CD4-positive, alpha-beta memory T cell (primary cell): ENCODE data around the gene BCAR3. TPM values are rescaled to one million over a fixed set of nuclear protein-coding genes. Genes with fewer than 3 reads are reported as not detected.
A peak's percentile ranks its signal among the peaks of the same experiment; 100 is the strongest.

ENCODE experiments used
- CTCF ChIA-PET: fragments of 350-600 bp; sonication (Branson Sonifier 250); formaldehyde crosslinking; loops from one replicate; lab custom pipeline; 2021; ENCODE audit warnings: inconsistent platforms; ENCODE audit not compliant: partially characterized antibody; lab: Charles Lee
- POLR2A ChIA-PET: fragments of 350-600 bp; sonication (Branson Sonifier 250); formaldehyde crosslinking; loops from one replicate; lab custom pipeline; 2021; ENCODE audit not compliant: partially characterized antibody; lab: Charles Lee
- DNase-seq, 5 donors: peaks; one replicate each; pipeline versions ENCODE4 v3.0.0 to v3.0.0-alpha.2; 2020 to 2022; ENCODE audit warnings: mixed read lengths in 1 of 5
- H3K27ac ChIP-seq: one replicate; pipeline ENCODE4 v1.7.0; 2013; ENCODE audit warnings: low read depth, low read length
- H3K27me3 ChIP-seq: 2 replicates; pipeline ENCODE4 v1.7.0; 2013; ENCODE audit warnings: mild to moderate bottlenecking, low read length, moderate library complexity; ENCODE audit not compliant: insufficient read depth
- H3K36me3 ChIP-seq: 2 replicates; pipeline ENCODE4 v1.7.0; 2013; ENCODE audit warnings: mild to moderate bottlenecking, low read length, moderate library complexity; ENCODE audit not compliant: insufficient read depth
- H3K4me1 ChIP-seq: 2 replicates; pipeline ENCODE4 v1.7.0; 2013; ENCODE audit warnings: mild to moderate bottlenecking, low read length, moderate library complexity; ENCODE audit not compliant: insufficient read depth
- H3K4me3 ChIP-seq, 2 donors: one replicate each; pipeline ENCODE4 v1.7.0; 2013; ENCODE audit warnings: low read length in 2 of 2, mild to moderate bottlenecking in 1 of 2
- H3K9me3 ChIP-seq, 2 donors: one replicate each; pipeline ENCODE4 v1.7.0; 2013; ENCODE audit warnings: low read length in 2 of 2, control low read depth in 1 of 2; ENCODE audit not compliant: control insufficient read depth in 1 of 2
- H3K27ac Mint-ChIP-seq, 7 donors: one replicate each; pipeline ENCODE4 v1.8.0; 2020 to 2021; ENCODE audit warnings: mixed read lengths in 7 of 7, mild to moderate bottlenecking in 6 of 7, inconsistent platforms in 3 of 7, moderate library complexity in 3 of 7
- H3K27me3 Mint-ChIP-seq, 2 donors: one replicate each; pipeline ENCODE4 v1.8.0; 2020 to 2021; ENCODE audit warnings: mixed read lengths in 2 of 2
- H3K36me3 Mint-ChIP-seq, 2 donors: one replicate each; pipeline ENCODE4 v1.8.0; 2020 to 2021; ENCODE audit warnings: mixed read lengths in 2 of 2, inconsistent platforms in 1 of 2, mild to moderate bottlenecking in 1 of 2
- H3K4me1 Mint-ChIP-seq, 4 donors: one replicate each; pipeline ENCODE4 v1.8.0; 2020 to 2021; ENCODE audit warnings: mixed read lengths in 4 of 4, mild to moderate bottlenecking in 1 of 4
- H3K4me3 Mint-ChIP-seq, 8 donors: one replicate each; pipeline ENCODE4 v1.8.0; 2020 to 2021; ENCODE audit warnings: mixed read lengths in 8 of 8, mild to moderate bottlenecking in 7 of 8, moderate library complexity in 6 of 8, inconsistent platforms in 3 of 8
- H3K9me3 Mint-ChIP-seq, 8 donors: one replicate each; pipeline ENCODE4 v1.8.0; 2020 to 2021; ENCODE audit warnings: mixed read lengths in 8 of 8, mild to moderate bottlenecking in 5 of 8, inconsistent platforms in 3 of 8, moderate library complexity in 1 of 8
- intact Hi-C: fragments of 100-400 bp; cut with micrococcal nuclease; formaldehyde crosslinking; loops from one replicate; pipeline ENCODE4 v1.15.1; 2023
- polyA plus RNA-seq, 2 donors: library from polyadenylated mRNA; unstranded; fragments of 300-500 nt; fragmentation: Illumina TruSeq; gene quantifications; one replicate each; pipeline ENCODE4 v1.2.3, GENCODE V29; 2021
- total RNA-seq, 2 experiments: library from RNA; stranded (reverse); gene quantifications; one replicate each; pipeline ENCODE4 v1.2.3, GENCODE V29; 2021

The BCAR3 gene
- total and polyA plus RNA-seq, 4 experiments from 2014 or later = 0.39 to 1.2 (median 0.76) TPM

- ChIA-PET POLR2A (no interaction called here), CTCF (no interaction called here)
- Mint-ChIP-seq H3K9me3 (peaks cover 0 to 16% (median 6%) of the 10 kb centered on the region in 8 donors), H3K36me3 (no peaks in the 10 kb centered on the region), H3K4me1 (peaks cover 18 to 36% (median 26%) of the 10 kb centered on the region in 4 donors), H3K4me3 (no peak overlapping the region), H3K27ac (no peak overlapping the region), H3K27me3 (peaks cover 0 to 2% of the 10 kb centered on the region in 2 donors)
- Histone ChIP-seq H3K27ac (no peak overlapping the region), H3K36me3 (no peaks in the 10 kb centered on the region), H3K9me3 (no peaks in the 10 kb centered on the region), H3K27me3 (no peaks in the 10 kb centered on the region), H3K4me1 (peaks cover 26% of the 10 kb centered on the region), H3K4me3 (no peak overlapping the region)
- no peak for DNase-seq
- intact Hi-C loops = no loop called here
Observed at GRCh38 chr1:93714356-93714755, 32.7 kb upstream of the BCAR3 start.

DNA sequence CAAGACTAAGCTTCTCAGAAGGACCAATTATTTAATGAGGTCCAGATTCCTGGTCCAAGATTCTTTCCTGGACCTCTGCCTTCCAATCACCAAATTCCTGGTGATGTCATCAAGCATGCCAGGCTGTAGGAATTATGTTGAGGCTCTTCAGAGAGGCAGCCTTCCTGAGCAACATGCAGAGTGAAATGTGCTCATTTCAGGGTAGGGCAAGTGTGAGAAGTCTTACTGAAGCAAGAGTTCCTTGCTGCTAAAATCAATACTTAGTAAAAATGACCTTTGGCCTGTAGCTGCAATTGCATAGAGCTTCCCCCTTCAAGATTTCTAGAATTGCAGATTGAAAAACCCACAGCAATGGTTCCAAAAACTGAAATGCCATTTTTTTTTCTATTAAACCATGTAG, 31.7 kb upstream of the BCAR3 start:
- Mint-ChIP-seq H3K36me3 (no peaks in the 10 kb centered on the region), H3K4me3 (peak overlapping the region in 1 of 8 donors; percentile 8), H3K27ac (no peak overlapping the region), H3K9me3 (peaks cover 0 to 16% (median 6%) of the 10 kb centered on the region in 8 donors), H3K27me3 (peaks cover 0 to 2% of the 10 kb centered on the region in 2 donors), H3K4me1 (peaks cover 20 to 46% (median 35%) of the 10 kb centered on the region in 4 donors)
- Histone ChIP-seq H3K27ac (no peak overlapping the region), H3K4me3 (no peak overlapping the region), H3K9me3 (no peaks in the 10 kb centered on the region), H3K4me1 (peaks cover 36% of the 10 kb centered on the region), H3K36me3 (no peaks in the 10 kb centered on the region), H3K27me3 (no peaks in the 10 kb centered on the region)
- intact Hi-C loops = no loop called here
- DNase-seq = no peak
- ChIA-PET CTCF (interaction anchor here (1.8 kb wide), 1 partner anchor 84 kb away, joined by 3 read pairs; no protein-coding TSS in a partner anchor), POLR2A (no interaction called here)

- no peak overlapping the region for H3K4me3 ChIP-seq
- H3K4me1 Mint-ChIP-seq = peaks cover 23 to 52% (median 38%) of the 10 kb centered on the region in 4 donors
- H3K36me3 ChIP-seq = no peaks in the 10 kb centered on the region
- H3K27me3 Mint-ChIP-seq = peaks cover 0 to 2% of the 10 kb centered on the region in 2 donors
- intact Hi-C loops = no loop called here
- no peak overlapping the region for H3K27ac ChIP-seq
- ChIA-PET CTCF (interaction anchor here (1.8 kb wide), 1 partner anchor 83 kb away, joined by 3 read pairs; no protein-coding TSS in a partner anchor), POLR2A (no interaction called here)
- DNase-seq = no peak
- H3K4me1 ChIP-seq = peaks cover 41% of the 10 kb centered on the region
- H3K9me3 ChIP-seq = no peaks in the 10 kb centered on the region
- H3K27ac Mint-ChIP-seq = peak overlapping the region in 3 of 7 donors; percentile 0 to 14 (median 9)
- H3K27me3 ChIP-seq = no peaks in the 10 kb centered on the region
- no peaks in the 10 kb centered on the region for H3K36me3 Mint-ChIP-seq
- H3K4me3 Mint-ChIP-seq = peak overlapping the region in 5 of 8 donors; percentile 1 to 54 (median 8)
- peaks cover 0 to 13% (median 6%) of the 10 kb centered on the region in 8 donors for H3K9me3 Mint-ChIP-seq
Observed at GRCh38 chr1:93712741-93713140, 31.1 kb upstream of the BCAR3 start.

GRCh38 chr1:93710499-93711453, 29.1 kb upstream of the BCAR3 start:
- Histone ChIP-seq H3K27me3 (no peaks in the 10 kb centered on the region), H3K27ac (no peak overlapping the region), H3K36me3 (no peaks in the 10 kb centered on the region), H3K9me3 (no peaks in the 10 kb centered on the region), H3K4me1 (peaks cover 37% of the 10 kb centered on the region), H3K4me3 (no peak overlapping the region)
- Mint-ChIP-seq H3K9me3 (peaks cover 0 to 1% (median 0%) of the 10 kb centered on the region in 8 donors), H3K27me3 (peaks cover 0 to 2% of the 10 kb centered on the region in 2 donors), H3K4me3 (no peak overlapping the region), H3K36me3 (no peaks in the 10 kb centered on the region), H3K4me1 (peaks cover 23 to 45% (median 38%) of the 10 kb centered on the region in 4 donors), H3K27ac (no peak overlapping the region)
- no peak for DNase-seq
- POLR2A ChIA-PET = no interaction called here
- intact Hi-C loops = no loop called here
- CTCF ChIA-PET = no interaction called here

DNA sequence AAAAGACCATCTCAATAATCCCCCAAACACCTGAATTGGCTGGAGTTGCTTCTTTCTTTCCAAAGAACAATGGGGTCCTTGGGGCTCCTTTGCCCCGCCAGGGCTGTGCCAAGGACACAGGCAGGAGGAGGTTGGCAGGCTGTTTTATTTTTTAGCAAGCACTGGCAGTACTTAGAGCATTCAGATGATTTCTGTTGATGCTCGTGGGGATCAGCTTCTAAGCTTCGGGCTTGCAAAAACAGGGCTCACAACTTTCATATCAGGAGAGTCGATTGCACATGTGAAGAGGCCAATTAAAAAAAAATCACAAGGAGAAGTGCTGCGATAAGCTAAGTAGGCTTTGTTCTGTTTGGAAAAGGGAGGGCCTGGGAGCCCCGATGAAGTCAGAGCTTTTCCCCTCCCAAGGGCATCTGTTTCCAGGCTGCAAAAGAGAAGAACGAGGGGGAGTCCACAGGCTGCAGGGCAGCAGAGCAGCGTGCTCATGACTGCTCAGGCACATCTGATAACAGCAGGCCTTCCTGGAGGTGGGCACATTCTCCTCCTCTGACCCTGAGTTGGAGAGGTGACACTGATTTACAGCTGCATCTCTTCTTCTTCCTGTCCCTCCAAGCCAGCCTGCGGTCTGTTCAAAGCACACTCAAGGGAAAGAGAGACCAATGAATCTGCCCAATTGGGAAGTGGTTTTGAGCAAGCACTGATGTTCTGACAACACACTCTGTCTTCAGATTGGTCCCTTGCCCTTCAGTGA, 27.3 kb upstream of the BCAR3 start:
- H3K27ac ChIP-seq = no peak overlapping the region
- peaks cover 18 to 34% (median 30%) of the 10 kb centered on the region in 4 donors for H3K4me1 Mint-ChIP-seq
- no peaks in the 10 kb centered on the region for H3K9me3 ChIP-seq
- no peak overlapping the region for H3K4me3 ChIP-seq
- intact Hi-C loops = no loop called here
- H3K27ac Mint-ChIP-seq = no peak overlapping the region
- peak overlapping the region in 3 of 8 donors; percentile 12 to 31 (median 13) for H3K4me3 Mint-ChIP-seq
- no peaks in the 10 kb centered on the region for H3K36me3 ChIP-seq
- ChIA-PET CTCF (interaction anchor here (1.7 kb wide), 1 partner anchor 135 kb away, joined by 3 read pairs; no protein-coding TSS in a partner anchor), POLR2A (no interaction called here)
- H3K27me3 Mint-ChIP-seq = peaks cover 0 to 2% of the 10 kb centered on the region in 2 donors
- DNase-seq = no peak
- no peaks in the 10 kb centered on the region for H3K27me3 ChIP-seq
- H3K4me1 ChIP-seq = peaks cover 30% of the 10 kb centered on the region
- H3K9me3 Mint-ChIP-seq = peaks cover 0 to 1% (median 0%) of the 10 kb centered on the region in 8 donors
- no peaks in the 10 kb centered on the region for H3K36me3 Mint-ChIP-seq

DNA sequence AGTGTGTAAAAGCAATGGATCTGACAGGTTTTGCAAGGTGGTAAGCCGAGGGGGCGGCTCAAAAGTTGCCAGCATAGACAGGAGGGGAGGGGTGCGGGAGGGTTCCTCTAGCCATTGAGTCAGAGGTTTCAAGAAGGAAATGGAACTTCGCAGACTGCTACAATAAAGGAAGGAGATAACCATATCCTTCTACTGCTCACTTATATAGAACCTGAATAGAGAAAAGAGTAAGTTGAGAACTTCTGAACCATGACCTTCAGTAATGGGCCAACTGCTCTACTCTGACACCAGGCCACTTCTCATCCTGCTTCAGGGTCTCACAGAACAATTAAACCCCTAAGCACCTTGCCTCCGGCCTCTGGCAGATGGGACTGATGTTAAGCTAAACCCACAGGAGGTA, 26.3 kb upstream of the BCAR3 start:
- Histone ChIP-seq H3K9me3 (no peaks in the 10 kb centered on the region), H3K4me3 (no peak overlapping the region), H3K36me3 (no peaks in the 10 kb centered on the region), H3K27ac (no peak overlapping the region), H3K27me3 (no peaks in the 10 kb centered on the region), H3K4me1 (peaks cover 27% of the 10 kb centered on the region)
- intact Hi-C loops = no loop called here
- H3K4me3 Mint-ChIP-seq = no peak overlapping the region
- no peak for DNase-seq
- no peaks in the 10 kb centered on the region for H3K36me3 Mint-ChIP-seq
- H3K27ac Mint-ChIP-seq = no peak overlapping the region
- H3K27me3 Mint-ChIP-seq = peaks cover 0 to 2% of the 10 kb centered on the region in 2 donors
- POLR2A ChIA-PET = no interaction called here
- peaks cover 16 to 32% (median 26%) of the 10 kb centered on the region in 4 donors for H3K4me1 Mint-ChIP-seq
- peaks cover 0 to 1% (median 0%) of the 10 kb centered on the region in 8 donors for H3K9me3 Mint-ChIP-seq
- CTCF ChIA-PET = interaction anchor here (1.7 kb wide), 1 partner anchor 136 kb away, joined by 3 read pairs; no protein-coding TSS in a partner anchor
